K562 (cell line): ENCODE measurements around the gene ZYG11A. TPM values are rescaled to one million over a fixed set of nuclear protein-coding genes. Genes with fewer than 3 reads are reported as not detected.

Experiments used
- CBFA2T3 ChIP-seq: fragments of 450-650 bp; IDR thresholded peaks from 2 replicates; pipeline ENCODE4 v1.6.1; 2017
- CTBP1 ChIP-seq: fragments of 450-650 bp; IDR thresholded peaks from 2 replicates; pipeline ENCODE4 v1.6.1; 2016; ENCODE audit warnings: borderline replicate concordance
- EZH2 ChIP-seq: IDR thresholded peaks from 2 replicates; pipeline ENCODE4 v1.6.1; 2012; ENCODE audit warnings: low read depth, mild to moderate bottlenecking, inconsistent platforms, low read length, borderline replicate concordance
- FOSL1 ChIP-seq: fragments of 200-800 bp; sonication (Bioruptor generic); conservative IDR thresholded peaks from 2 replicates; pipeline ENCODE4 v1.6.1; 2016; ENCODE audit warnings: missing genetic modification characterization, missing compliant biosample characterization
- HDAC1 ChIP-seq, 2 experiments: fragments of 450-650 bp; IDR thresholded peaks; 2 replicates each; pipeline ENCODE4 v1.6.1; 2016 to 2017; ENCODE audit warnings: inconsistent platforms in 1 of 2, mild to moderate bottlenecking in 1 of 2, moderate library complexity in 1 of 2
- JUND ChIP-seq, 2 experiments: IDR thresholded peaks; 2 replicates in 1 of 2; 3 replicates in 1 of 2; pipeline ENCODE4 v1.6.1; 2011; ENCODE audit warnings: borderline replicate concordance in 2 of 2, low read depth in 2 of 2, low read length in 2 of 2, improper control_type of control experiment in 1 of 2, missing biosample characterization in 1 of 2, missing genetic modification characterization in 1 of 2, missing genetic modification reagents in 1 of 2
- KDM1A ChIP-seq, 2 experiments: fragments of 450-650 bp; IDR thresholded peaks; 2 replicates each; pipeline ENCODE4 v1.6.1; 2016; ENCODE audit warnings: mild to moderate bottlenecking in 2 of 2
- MYC ChIP-seq, 2 experiments: fragments of 250-450 bp in 1 of 2; sonication (Bioruptor Pico) in 1 of 2; IDR thresholded peaks; 2 replicates each; pipeline versions ENCODE4 v1.5.1 to v1.6.1; 2012 to 2021; ENCODE audit warnings: low read depth in 2 of 2, borderline replicate concordance in 1 of 2, improper control_type of control experiment in 1 of 2, low read length in 1 of 2, mild to moderate bottlenecking in 1 of 2, moderate library complexity in 1 of 2
- NFYB ChIP-seq: IDR thresholded peaks from 2 replicates; pipeline ENCODE4 v1.6.1; 2011; ENCODE audit warnings: mild to moderate bottlenecking, moderate library complexity; ENCODE audit not compliant: insufficient read length; ENCODE audit errors: extremely low read depth
- RBM25 ChIP-seq: fragments of 200-400 bp; formaldehyde crosslinking; IDR thresholded peaks from 2 replicates; pipeline ENCODE4 v1.6.1; 2018; ENCODE audit warnings: low read length, low read depth, moderate library complexity; ENCODE audit not compliant: severe bottlenecking
- SMAD3 ChIP-seq: fragments of 450-650 bp; formaldehyde crosslinking; conservative IDR thresholded peaks from 2 replicates; pipeline ENCODE4 v1.4.0; 2020; ENCODE audit warnings: mild to moderate bottlenecking
- SMARCB1 ChIP-seq: IDR thresholded peaks from 2 replicates; pipeline ENCODE4 v1.6.1; 2011; ENCODE audit warnings: improper control_type of control experiment, low read depth; ENCODE audit not compliant: insufficient read length
- SMARCC2 ChIP-seq: fragments of 450-650 bp; IDR thresholded peaks from 2 replicates; pipeline ENCODE4 v1.6.1; 2017; ENCODE audit warnings: antibody characterized with exemption, moderate library complexity, mild to moderate bottlenecking, low read depth
- TCF3 ChIP-seq: sonication (generic); formaldehyde crosslinking; IDR thresholded peaks from 2 replicates; pipeline ENCODE4 v1.4.0; 2020; ENCODE audit warnings: mild to moderate bottlenecking, missing genetic modification reagents
- XRCC5 ChIP-seq: fragments of 200-400 bp; formaldehyde crosslinking; IDR thresholded peaks from 2 replicates; pipeline ENCODE4 v1.6.1; 2017; ENCODE audit warnings: low read depth, mild to moderate bottlenecking, low read length
- ZEB2 ChIP-seq: fragments of 450-650 bp; IDR thresholded peaks from 2 replicates; pipeline ENCODE4 v1.6.1; 2016
- ZFP36 ChIP-seq: fragments of 150-350 bp; IDR thresholded peaks from 2 replicates; pipeline ENCODE4 v1.6.1; 2018; ENCODE audit warnings: low read length, low read depth; ENCODE audit not compliant: partially characterized antibody
- ZNF134 ChIP-seq: fragments of 250-450 bp; sonication (Bioruptor Pico); conservative IDR thresholded peaks from 2 replicates; pipeline ENCODE4 v1.4.0; 2020
- ZNF436 ChIP-seq: fragments of 250-450, 450-650 bp; sonication (Bioruptor Pico); formaldehyde crosslinking; IDR thresholded peaks from 2 replicates; pipeline ENCODE4 v1.7.0; 2020; ENCODE audit warnings: mild to moderate bottlenecking
- polyA plus RNA-seq, 8 experiments: library from polyadenylated mRNA; depleted of rRNA in 4 of 8; stranded (reverse) in 5 of 8; unstranded in 3 of 8; fragments of >200 nt; fragmentation: Nextera tagmentation in 2 of 8; fragmentation: Illumina TruSeq in 1 of 8; extraction: Ambion mirVana in 2 of 8; extraction: Trizol in 1 of 8; gene quantifications; 2 replicates each; pipeline versions ENCODE4 v1.2.1 to v1.2.3, GENCODE V29; 2011 to 2014; ENCODE audit warnings: inconsistent platforms in 1 of 8, missing spikeins in 1 of 8
- total RNA-seq, 7 experiments: library from RNA; depleted of rRNA in 6 of 7; stranded (reverse); fragments of >200 nt in 6 of 7; fragmentation: Illumina TruSeq in 2 of 7; extraction: Trizol in 2 of 7; gene quantifications; 2 replicates each; pipeline versions ENCODE4 v1.2.1 to v1.2.3, GENCODE V29; 2011 to 2021; ENCODE audit warnings: low replicate concordance in 1 of 7
- TF ChIP-seq, protein P1 (sequence below): fragments of 250-450 bp; sonication (Bioruptor Pico); IDR thresholded peaks from 2 replicates; pipeline ENCODE4 v1.8.0; 2021; ENCODE audit warnings: moderate library complexity, mild to moderate bottlenecking, inconsistent platforms
- TF ChIP-seq, protein P2 (sequence below): fragments of 450-650 bp; IDR thresholded peaks from 2 replicates; pipeline ENCODE4 v1.6.1; 2017; ENCODE audit warnings: antibody characterized with exemption
- TF ChIP-seq, protein P3 (sequence below): sonication (generic); formaldehyde crosslinking; IDR thresholded peaks from 2 replicates; pipeline ENCODE4 v1.8.1; 2023; ENCODE audit warnings: mild to moderate bottlenecking, missing genetic modification reagents

Gene ZYG11A
- total and polyA plus RNA-seq, 9 of the 15 experiments (the other 6 are each of a cell fraction or from before 2014, with no cell fraction given), result 4.5 to 21.9 (median 14.0) TPM

DNA sequence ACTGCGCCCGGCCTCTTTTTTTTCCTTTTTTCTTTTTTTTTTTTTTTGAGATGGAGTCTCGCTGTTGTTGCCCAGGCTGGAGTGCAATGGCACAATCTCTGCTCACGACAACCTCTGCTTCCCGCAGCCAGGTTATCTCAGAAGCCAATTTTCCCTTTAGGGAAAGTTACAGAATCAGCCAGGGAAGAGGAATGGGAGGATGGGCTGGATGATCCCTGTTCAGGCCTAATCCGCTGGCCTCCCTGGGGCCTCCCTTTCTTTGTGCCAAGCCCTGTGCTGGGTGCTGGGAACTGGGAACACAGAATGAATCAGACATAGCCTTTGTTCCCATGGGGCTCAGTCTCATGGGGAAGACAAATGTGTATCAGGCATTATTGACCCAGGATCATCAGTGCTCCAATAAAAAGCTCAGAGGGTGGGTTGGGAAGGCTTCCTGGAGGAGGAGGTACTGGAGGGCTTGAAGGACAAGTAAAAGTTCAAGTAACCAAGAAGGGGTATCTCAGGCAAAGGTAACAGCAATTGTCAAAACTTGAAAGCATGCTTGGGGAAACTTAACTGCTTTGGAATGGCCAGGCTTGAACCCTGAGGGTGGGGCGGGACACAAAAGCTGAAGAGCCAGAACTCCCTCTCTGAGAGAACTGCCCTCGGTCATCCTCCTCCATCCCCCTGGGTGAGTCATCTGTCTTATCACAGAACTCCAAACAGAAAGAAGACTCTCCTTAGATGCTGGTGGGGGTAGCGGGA is 64.7 kb downstream of the ZYG11A start (continued):
- peak; percentile 98 for TF ChIP-seq JUND (IDR thresholded peaks at IDR 0.05; ENCODE audit: borderline replicate concordance, low read depth, low read length)
- peak; percentile 97; the same call in 2 of the 3 replicates for TF ChIP-seq JUND (tag; IDR thresholded peaks at IDR 0.05; ENCODE audit: borderline replicate concordance, low read depth, low read length)
- no peak for TF ChIP-seq MYC (IDR thresholded peaks at IDR 0.05; ENCODE audit: low read depth, low read length)
- no peak for TF ChIP-seq MYC (CRISPR knock-in tag; IDR thresholded peaks at IDR 0.05; ENCODE audit: borderline replicate concordance, low read depth)
- peak; percentile 96 for TF ChIP-seq FOSL1 (tag)
- TF ChIP-seq, protein P1, sequence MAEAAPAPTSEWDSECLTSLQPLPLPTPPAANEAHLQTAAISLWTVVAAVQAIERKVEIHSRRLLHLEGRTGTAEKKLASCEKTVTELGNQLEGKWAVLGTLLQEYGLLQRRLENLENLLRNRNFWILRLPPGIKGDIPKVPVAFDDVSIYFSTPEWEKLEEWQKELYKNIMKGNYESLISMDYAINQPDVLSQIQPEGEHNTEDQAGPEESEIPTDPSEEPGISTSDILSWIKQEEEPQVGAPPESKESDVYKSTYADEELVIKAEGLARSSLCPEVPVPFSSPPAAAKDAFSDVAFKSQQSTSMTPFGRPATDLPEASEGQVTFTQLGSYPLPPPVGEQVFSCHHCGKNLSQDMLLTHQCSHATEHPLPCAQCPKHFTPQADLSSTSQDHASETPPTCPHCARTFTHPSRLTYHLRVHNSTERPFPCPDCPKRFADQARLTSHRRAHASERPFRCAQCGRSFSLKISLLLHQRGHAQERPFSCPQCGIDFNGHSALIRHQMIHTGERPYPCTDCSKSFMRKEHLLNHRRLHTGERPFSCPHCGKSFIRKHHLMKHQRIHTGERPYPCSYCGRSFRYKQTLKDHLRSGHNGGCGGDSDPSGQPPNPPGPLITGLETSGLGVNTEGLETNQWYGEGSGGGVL (CRISPR knock-in tag), result no peak
- TF ChIP-seq SMARCB1, result no peak
- TF ChIP-seq HDAC1 (IDR thresholded peaks at IDR 0.05), result peak in 1 of 2 experiments; percentile 35; a peak in 1 of 4 replicates
- TF ChIP-seq CBFA2T3, result peak; percentile 51
- 0 out of 2 replicates have a peak, but pooled peaks have one; percentile 7 for TF ChIP-seq XRCC5
- TF ChIP-seq TCF3 (CRISPR knock-in tag), result peak; percentile 41
- TF ChIP-seq, protein P2, sequence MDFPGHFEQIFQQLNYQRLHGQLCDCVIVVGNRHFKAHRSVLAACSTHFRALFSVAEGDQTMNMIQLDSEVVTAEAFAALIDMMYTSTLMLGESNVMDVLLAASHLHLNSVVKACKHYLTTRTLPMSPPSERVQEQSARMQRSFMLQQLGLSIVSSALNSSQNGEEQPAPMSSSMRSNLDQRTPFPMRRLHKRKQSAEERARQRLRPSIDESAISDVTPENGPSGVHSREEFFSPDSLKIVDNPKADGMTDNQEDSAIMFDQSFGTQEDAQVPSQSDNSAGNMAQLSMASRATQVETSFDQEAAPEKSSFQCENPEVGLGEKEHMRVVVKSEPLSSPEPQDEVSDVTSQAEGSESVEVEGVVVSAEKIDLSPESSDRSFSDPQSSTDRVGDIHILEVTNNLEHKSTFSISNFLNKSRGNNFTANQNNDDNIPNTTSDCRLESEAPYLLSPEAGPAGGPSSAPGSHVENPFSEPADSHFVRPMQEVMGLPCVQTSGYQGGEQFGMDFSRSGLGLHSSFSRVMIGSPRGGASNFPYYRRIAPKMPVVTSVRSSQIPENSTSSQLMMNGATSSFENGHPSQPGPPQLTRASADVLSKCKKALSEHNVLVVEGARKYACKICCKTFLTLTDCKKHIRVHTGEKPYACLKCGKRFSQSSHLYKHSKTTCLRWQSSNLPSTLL, result no peak
- TF ChIP-seq, protein P3, sequence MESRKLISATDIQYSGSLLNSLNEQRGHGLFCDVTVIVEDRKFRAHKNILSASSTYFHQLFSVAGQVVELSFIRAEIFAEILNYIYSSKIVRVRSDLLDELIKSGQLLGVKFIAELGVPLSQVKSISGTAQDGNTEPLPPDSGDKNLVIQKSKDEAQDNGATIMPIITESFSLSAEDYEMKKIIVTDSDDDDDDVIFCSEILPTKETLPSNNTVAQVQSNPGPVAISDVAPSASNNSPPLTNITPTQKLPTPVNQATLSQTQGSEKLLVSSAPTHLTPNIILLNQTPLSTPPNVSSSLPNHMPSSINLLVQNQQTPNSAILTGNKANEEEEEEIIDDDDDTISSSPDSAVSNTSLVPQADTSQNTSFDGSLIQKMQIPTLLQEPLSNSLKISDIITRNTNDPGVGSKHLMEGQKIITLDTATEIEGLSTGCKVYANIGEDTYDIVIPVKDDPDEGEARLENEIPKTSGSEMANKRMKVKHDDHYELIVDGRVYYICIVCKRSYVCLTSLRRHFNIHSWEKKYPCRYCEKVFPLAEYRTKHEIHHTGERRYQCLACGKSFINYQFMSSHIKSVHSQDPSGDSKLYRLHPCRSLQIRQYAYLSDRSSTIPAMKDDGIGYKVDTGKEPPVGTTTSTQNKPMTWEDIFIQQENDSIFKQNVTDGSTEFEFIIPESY (CRISPR knock-in tag), result 0 out of 2 replicates have a peak, but pooled peaks have one; percentile 5
- TF ChIP-seq ZFP36, result peak; percentile 99
- peak; percentile 68 for TF ChIP-seq CTBP1
- peak; percentile 63 to 82; a peak in 3 of 4 replicates for TF ChIP-seq KDM1A (IDR thresholded peaks at IDR 0.05)
- peak; percentile 87 for TF ChIP-seq ZNF134 (CRISPR knock-in tag)
- peak; percentile 17; the same call in 1 of the 2 replicates for TF ChIP-seq ZEB2
- peak; percentile 86 for TF ChIP-seq ZNF436 (CRISPR knock-in tag)
- TF ChIP-seq SMAD3 (CRISPR knock-in tag), result no peak
- peak; percentile 80 for TF ChIP-seq RBM25
- TF ChIP-seq NFYB, result no peak
- TF ChIP-seq SMARCC2, result peak; percentile 28; the same call in 1 of the 2 replicates
- no peak for TF ChIP-seq EZH2
